Ishikawa (cell line): ENCODE data around the gene NCOA5.

Experiments
- CEBPB ChIP-seq: IDR thresholded peaks from 2 replicates; pipeline ENCODE4 v1.6.1; 2012
- CREB1 ChIP-seq: IDR thresholded peaks from 2 replicates; pipeline ENCODE4 v1.6.1; 2012; ENCODE audit warnings: low read depth
- EGR1 ChIP-seq: IDR thresholded peaks from 2 replicates; pipeline ENCODE4 v1.6.1; 2012
- EP300 ChIP-seq: IDR thresholded peaks from 2 replicates; pipeline ENCODE4 v1.6.1; 2012; ENCODE audit warnings: borderline replicate concordance
- FOXM1 ChIP-seq: IDR thresholded peaks from 2 replicates; pipeline ENCODE4 v1.6.1; 2012; ENCODE audit warnings: low read depth, borderline replicate concordance
- MAX ChIP-seq: IDR thresholded peaks from 2 replicates; pipeline ENCODE4 v1.6.1; 2012
- NFIC ChIP-seq: IDR thresholded peaks from 2 replicates; pipeline ENCODE4 v1.6.1; 2012
- RAD21 ChIP-seq: IDR thresholded peaks from 2 replicates; pipeline ENCODE4 v1.6.1; 2012; ENCODE audit warnings: low read depth
- REST ChIP-seq: IDR thresholded peaks from 2 replicates; pipeline ENCODE4 v1.6.1; 2012; ENCODE audit warnings: low read depth, mild to moderate bottlenecking
- TAF1 ChIP-seq: IDR thresholded peaks from 2 replicates; pipeline ENCODE4 v1.6.1; 2012; ENCODE audit warnings: low read depth, mild to moderate bottlenecking
- TCF12 ChIP-seq: IDR thresholded peaks from 2 replicates; pipeline ENCODE4 v1.6.1; 2012; ENCODE audit warnings: low read depth
- TEAD4 ChIP-seq: IDR thresholded peaks from 2 replicates; pipeline ENCODE4 v1.6.1; 2012
- USF1 ChIP-seq: IDR thresholded peaks from 2 replicates; pipeline ENCODE4 v1.6.1; 2012
- YY1 ChIP-seq: IDR thresholded peaks from 2 replicates; pipeline ENCODE4 v1.6.1; 2012; ENCODE audit warnings: low read depth
- ZBTB7A ChIP-seq: IDR thresholded peaks from 2 replicates; pipeline ENCODE4 v1.6.1; 2012; ENCODE audit warnings: low read depth

Gene NCOA5

GRCh38 chr20:46040902-46041535 lies 48.7 kb downstream of the NCOA5 start:
- peak; percentile 94 for TF ChIP-seq REST
- TF ChIP-seq RAD21, result no peak

- TF ChIP-seq NFIC (no peak), TAF1 (no peak), RAD21 (no peak), ZBTB7A (no peak), CREB1 (no peak), CEBPB (no peak), FOXM1 (no peak), TEAD4 (no peak), USF1 (no peak), EGR1 (no peak)
Measured at GRCh38 chr20:46037036-46037435, 52.7 kb downstream of the NCOA5 start.

GRCh38 chr20:46036370-46036769 lies 53.4 kb downstream of the NCOA5 start:
- TF ChIP-seq EGR1, result no peak
- TF ChIP-seq CREB1, result no peak
- TF ChIP-seq TCF12, result no peak
- TF ChIP-seq TEAD4, result no peak
- TF ChIP-seq ZBTB7A, result no peak
- TF ChIP-seq TAF1, result no peak
- TF ChIP-seq RAD21, result no peak
- no peak for TF ChIP-seq FOXM1
- TF ChIP-seq EP300, result no peak

- TF ChIP-seq ZBTB7A, result no peak
- TF ChIP-seq TCF12, result no peak
- TF ChIP-seq FOXM1, result no peak
- TF ChIP-seq EGR1, result no peak
- no peak for TF ChIP-seq YY1
- no peak for TF ChIP-seq NFIC
- TF ChIP-seq RAD21, result no peak
- no peak for TF ChIP-seq USF1
- no peak for TF ChIP-seq MAX
- no peak for TF ChIP-seq REST
- TF ChIP-seq TAF1, result no peak
- TF ChIP-seq TEAD4, result no peak
- TF ChIP-seq CREB1, result no peak
- TF ChIP-seq EP300, result no peak
- no peak for TF ChIP-seq CEBPB
Measured at GRCh38 chr20:46035713-46036112, 54.0 kb downstream of the NCOA5 start.

- TF ChIP-seq TEAD4 (no peak), YY1 (no peak), CEBPB (no peak), ZBTB7A (no peak), RAD21 (no peak), NFIC (no peak), REST (no peak), TAF1 (no peak), MAX (no peak), EP300 (no peak), CREB1 (no peak), FOXM1 (no peak)
Measured at GRCh38 chr20:46035253-46035652, 54.5 kb downstream of the NCOA5 start.
